Medulla oblongata (tissue), 1 donor: Measurements from ENCODE around the gene RPS13.
"Not testable (repeated sequence)": the region's sequence is repeated elsewhere in the genome, so short reads cannot be mapped to it uniquely, and the experiment has no call there.

Source experiments
- DNase-seq: peaks from one replicate; pipeline ENCODE4 v3.0.0-alpha.2; 2015; ENCODE audit errors: extremely low spot score

RPS13 gene

DNA sequence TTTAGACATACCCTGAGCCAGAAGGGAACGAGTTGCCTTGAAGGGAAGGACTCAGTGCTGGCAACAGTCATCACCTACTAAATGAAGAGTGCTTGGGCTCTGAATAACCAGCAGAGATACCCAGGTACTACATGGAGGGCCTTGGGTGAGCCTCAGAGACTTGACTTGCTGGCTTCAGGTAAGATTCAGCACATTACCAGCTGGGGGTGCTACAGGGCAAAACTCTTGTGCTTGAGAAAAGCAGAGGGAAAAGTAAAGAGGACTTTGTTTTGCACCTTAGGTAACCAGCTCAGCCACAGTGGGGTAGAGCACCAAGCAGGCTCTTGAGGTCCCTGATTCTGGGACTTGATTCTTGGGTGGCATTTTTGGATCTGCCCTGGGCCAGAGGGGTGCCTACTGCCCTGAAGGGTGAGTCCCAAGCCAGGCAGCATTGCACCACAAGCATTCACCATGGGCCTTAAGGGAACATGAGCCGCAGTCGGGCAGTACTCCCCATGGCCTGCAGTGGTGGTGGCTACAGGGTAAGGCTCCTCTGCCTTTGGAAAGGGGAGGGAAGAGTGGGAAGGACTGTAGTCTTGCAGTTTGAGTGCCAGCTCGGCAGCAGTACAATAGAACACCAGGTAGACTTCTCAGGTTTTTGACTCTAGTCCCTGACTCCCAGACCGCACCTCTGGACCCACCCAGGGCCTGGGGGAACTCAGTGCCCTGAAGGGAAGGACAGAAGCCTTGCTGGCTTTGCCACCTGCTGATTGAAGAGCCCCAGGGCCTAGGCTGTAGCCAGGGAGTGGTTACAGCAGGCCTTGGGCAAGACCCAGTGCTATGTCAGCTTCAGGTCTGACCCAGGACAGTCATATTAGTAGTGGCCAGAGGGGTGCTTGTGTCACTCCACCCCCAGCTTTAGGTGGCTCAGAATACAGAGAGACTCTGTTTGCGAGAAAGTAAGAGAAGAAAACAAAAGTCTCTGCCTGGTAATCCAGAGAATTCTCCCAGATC lies 40.5 kb downstream of the RPS13 start:
- DNase-seq = no peak

DNA sequence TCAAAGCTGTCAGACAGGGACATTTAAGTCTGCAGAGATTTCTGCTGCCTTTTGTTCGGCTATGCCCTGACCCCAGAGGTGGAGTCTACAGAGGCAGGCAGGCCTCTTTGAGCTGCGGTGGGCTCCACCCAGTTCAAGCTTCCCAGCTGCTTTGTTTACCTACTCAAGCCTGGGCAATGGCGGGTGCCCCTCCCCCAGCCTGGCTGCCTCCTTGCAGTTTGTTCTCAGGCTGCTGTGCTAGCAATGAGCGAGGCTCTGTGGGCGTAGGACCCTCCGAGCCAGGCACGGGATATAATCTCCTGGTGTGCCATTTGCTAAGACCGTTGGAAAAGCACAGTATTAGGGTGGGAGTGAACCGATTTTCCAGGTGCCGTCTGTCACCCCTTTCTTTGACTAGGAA lies 43.4 kb downstream of the RPS13 start:
- not testable (repeated sequence) for DNase-seq

DNA sequence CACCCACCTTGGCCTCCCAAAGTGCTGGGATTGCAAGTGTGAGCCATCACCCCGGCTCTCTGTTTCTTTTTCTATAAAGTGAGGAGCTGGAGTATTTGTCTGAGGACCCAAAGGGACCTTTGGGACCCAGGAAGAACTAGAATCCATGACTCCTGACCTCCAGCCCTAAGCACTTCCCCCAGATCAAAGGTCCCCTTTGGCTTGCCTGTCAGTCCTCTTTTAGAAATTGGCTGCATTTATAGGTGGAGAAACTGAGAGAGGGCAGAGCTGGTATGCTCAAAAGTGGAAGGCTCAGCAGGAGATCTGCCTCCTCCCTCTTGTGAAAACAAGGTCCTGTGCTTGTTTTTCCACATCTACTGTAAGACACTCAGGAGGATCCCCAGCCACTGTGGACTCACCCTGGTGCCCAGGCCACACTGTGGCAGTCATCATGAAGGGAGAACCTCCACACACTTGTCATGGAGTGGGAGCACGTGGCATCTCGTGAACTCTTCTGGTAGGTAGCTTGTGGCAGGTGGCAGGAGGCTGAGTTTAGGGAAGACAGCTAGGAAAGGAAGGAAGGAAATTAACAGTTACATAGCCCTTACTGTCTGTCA lies 50.9 kb downstream of the RPS13 start:
- DNase-seq = no peak

DNA sequence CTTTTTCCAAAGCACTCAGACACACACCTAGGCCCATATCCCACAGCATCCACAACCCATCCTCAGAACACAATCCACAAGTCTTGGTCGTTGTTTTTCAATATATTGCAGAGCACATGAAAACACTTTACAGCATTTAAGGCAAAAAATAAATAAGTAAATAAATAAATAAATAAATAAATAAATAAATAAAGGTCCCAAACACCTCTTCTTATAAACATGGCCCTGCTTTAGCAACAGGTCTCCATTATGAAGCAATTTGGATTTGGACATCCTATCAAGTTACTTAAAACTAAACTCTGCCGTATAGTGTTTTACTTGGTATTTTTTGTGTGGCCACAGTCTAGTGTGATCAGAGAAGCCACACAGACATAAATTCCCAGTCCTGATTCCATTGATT lies 52.5 kb downstream of the RPS13 start:
- DNase-seq = no peak
